ENCODE data around the gene BCAR3. TPM values are rescaled to one million over a fixed set of nuclear protein-coding genes. Genes with fewer than 3 reads are reported as not detected.
A peak's percentile ranks its signal among the peaks of the same experiment; 100 is the strongest.

Gene BCAR3
- total RNA-seq, 6 experiments from 2014 or later = 24.4 to 55.1 (median 26.2) TPM

- Mint-ChIP-seq H3K27me3 (ENCODE audit: insufficient read depth) (peaks cover 1% of the 10 kb centered on the region), H3K4me1 (ENCODE audit: low read depth) (peaks cover 83% of the 10 kb centered on the region), H3K9me3 (no peaks in the 10 kb centered on the region)
These were observed 78.5 kb downstream of the BCAR3 start for GRCh38 chr1:93603106-93603505.

GRCh38 chr1:93602101-93602500 lies 79.5 kb downstream of the BCAR3 start:
- no peaks in the 10 kb centered on the region for H3K9me3 Mint-ChIP-seq
- no peak overlapping the region for H3K4me3 Mint-ChIP-seq
- H3K36me3 Mint-ChIP-seq (ENCODE audit: low read depth) = peaks cover 9% of the 10 kb centered on the region
- peaks cover 1% of the 10 kb centered on the region for H3K27me3 Mint-ChIP-seq (ENCODE audit: insufficient read depth)
- no peak for TF ChIP-seq CTCF (IDR thresholded peaks at IDR 0.05)
- peaks cover 83% of the 10 kb centered on the region for H3K4me1 Mint-ChIP-seq (ENCODE audit: low read depth)
- no peak overlapping the region for H3K27ac Mint-ChIP-seq
- DNase-seq = no peak

More at GRCh38 chr1:93603106-93603505, 78.5 kb downstream of the BCAR3 start:
- H3K4me3 Mint-ChIP-seq = no peak overlapping the region
- H3K36me3 Mint-ChIP-seq (ENCODE audit: low read depth) = peaks cover 9% of the 10 kb centered on the region
- no peak for TF ChIP-seq CTCF (IDR thresholded peaks at IDR 0.05)
- no peak overlapping the region for H3K27ac Mint-ChIP-seq
- DNase-seq = no peak

GRCh38 chr1:93601686-93602085 lies 80.0 kb downstream of the BCAR3 start:
- Mint-ChIP-seq H3K27ac (0 out of 2 replicates have a peak overlapping the region, but pooled peaks have one; percentile 43), H3K9me3 (no peaks in the 10 kb centered on the region), H3K4me3 (no peak overlapping the region), H3K4me1 (ENCODE audit: low read depth) (peaks cover 83% of the 10 kb centered on the region), H3K27me3 (ENCODE audit: insufficient read depth) (peaks cover 1% of the 10 kb centered on the region), H3K36me3 (ENCODE audit: low read depth) (peaks cover 11% of the 10 kb centered on the region)
- no peak for TF ChIP-seq CTCF (IDR thresholded peaks at IDR 0.05)
- no peak for DNase-seq

- DNase-seq = no peak
- peaks cover 16% of the 10 kb centered on the region for H3K36me3 Mint-ChIP-seq (ENCODE audit: low read depth)
- H3K4me1 Mint-ChIP-seq (ENCODE audit: low read depth) = peaks cover 83% of the 10 kb centered on the region
- no peaks in the 10 kb centered on the region for H3K9me3 Mint-ChIP-seq
- peaks cover 1% of the 10 kb centered on the region for H3K27me3 Mint-ChIP-seq (ENCODE audit: insufficient read depth)
- H3K4me3 Mint-ChIP-seq = no peak overlapping the region
- no peak for TF ChIP-seq CTCF (IDR thresholded peaks at IDR 0.05)
- H3K27ac Mint-ChIP-seq = no peak overlapping the region
These were observed 81.0 kb downstream of the BCAR3 start for GRCh38 chr1:93600663-93601062.

- H3K27me3 Mint-ChIP-seq (ENCODE audit: insufficient read depth) = peaks cover 1% of the 10 kb centered on the region
- no peak for DNase-seq
- H3K4me3 Mint-ChIP-seq = no peak overlapping the region
- peak overlapping the region; percentile 78 for H3K27ac Mint-ChIP-seq
- peaks cover 10% of the 10 kb centered on the region for H3K36me3 Mint-ChIP-seq (ENCODE audit: low read depth)
- no peaks in the 10 kb centered on the region for H3K9me3 Mint-ChIP-seq
- no peak for TF ChIP-seq CTCF (IDR thresholded peaks at IDR 0.05)
- peaks cover 83% of the 10 kb centered on the region for H3K4me1 Mint-ChIP-seq (ENCODE audit: low read depth)
These were observed 82.2 kb downstream of the BCAR3 start for GRCh38 chr1:93599479-93599878.

All from HFFc6 (cell line).